ENCODE results near the gene NTM. TPM values are rescaled to one million over a fixed set of nuclear protein-coding genes. Genes with fewer than 3 reads are reported as not detected.

The NTM gene
- total RNA-seq, 4 donors from 2014 or later = 0.40 to 3.1 (median 2.1) TPM; not detected in 1

- intact Hi-C loops (cut with DNase I; ENCODE audit: low total_unique reads) = no loop called here
- Histone ChIP-seq H3K4me1 (no peaks in the 10 kb centered on the region), H3K4me3 (no peak overlapping the region), H3K27ac (no peak overlapping the region), H3K9me3 (no peaks in the 10 kb centered on the region), H3K27me3 (no peaks in the 10 kb centered on the region), H3K36me3 (no peaks in the 10 kb centered on the region)
- WGBS, 2 donors (ENCODE audit: low coverage in 1 of 2) = 76 to 80% methylated on average over 4 of the region's 4 CpGs
- TF ChIP-seq POLR2AphosphoS5 (IDR thresholded peaks at IDR 0.05) (no peak), EP300 (IDR thresholded peaks at IDR 0.05; ENCODE audit: low read depth) (no peak), CTCF (IDR thresholded peaks at IDR 0.05) (no peak), POLR2A (IDR thresholded peaks at IDR 0.05) (no peak)
- in situ Hi-C loops (cut with MboI; ENCODE audit: low pct_ligation_motif_present in 1 of 4, low pct_unique_long_range_greater_than_20kb in 1 of 4, low sequenced_read_pairs in 3 of 4) = loop anchor here in 2 of 4 donors (10.0 to 25.0 kb wide), 2 partner anchors 60 to 298 kb away; no protein-coding TSS in a partner anchor
- DNase-seq = no peak
Measured at GRCh38 chr11:132035228-132035627, 664.8 kb downstream of the NTM start.

GRCh38 chr11:132035766-132036165 is 665.4 kb downstream of the NTM start:
- in situ Hi-C loops (cut with MboI; ENCODE audit: low pct_ligation_motif_present in 1 of 4, low pct_unique_long_range_greater_than_20kb in 1 of 4, low sequenced_read_pairs in 3 of 4) = loop anchor here in 2 of 4 donors (10.0 to 25.0 kb wide), 2 partner anchors 61 to 298 kb away; no protein-coding TSS in a partner anchor
- WGBS, 2 donors (ENCODE audit: low coverage in 1 of 2) = 80 to 88% methylated on average over 1 to 4 of the region's 4 CpGs
- Histone ChIP-seq H3K4me3 (no peak overlapping the region), H3K27ac (no peak overlapping the region), H3K4me1 (no peaks in the 10 kb centered on the region), H3K36me3 (no peaks in the 10 kb centered on the region), H3K27me3 (no peaks in the 10 kb centered on the region), H3K9me3 (no peaks in the 10 kb centered on the region)
- no peak for TF ChIP-seq POLR2AphosphoS5 (IDR thresholded peaks at IDR 0.05)
- TF ChIP-seq CTCF (IDR thresholded peaks at IDR 0.05) = no peak
- no peak for TF ChIP-seq EP300 (IDR thresholded peaks at IDR 0.05; ENCODE audit: low read depth)
- no peak for TF ChIP-seq POLR2A (IDR thresholded peaks at IDR 0.05)
- no peak for DNase-seq
- intact Hi-C loops (cut with DNase I; ENCODE audit: low total_unique reads) = no loop called here

GRCh38 chr11:132036220-132036619 is 665.8 kb downstream of the NTM start:
- intact Hi-C loops (cut with DNase I; ENCODE audit: low total_unique reads) (no loop called here), in situ Hi-C loops (cut with MboI; ENCODE audit: low pct_ligation_motif_present in 1 of 4, low pct_unique_long_range_greater_than_20kb in 1 of 4, low sequenced_read_pairs in 3 of 4) (loop anchor here in 2 of 4 donors (10.0 to 25.0 kb wide), 2 partner anchors 61 to 299 kb away; no protein-coding TSS in a partner anchor)
- H3K36me3 ChIP-seq = no peaks in the 10 kb centered on the region
- no peak overlapping the region for H3K4me3 ChIP-seq
- H3K9me3 ChIP-seq = no peaks in the 10 kb centered on the region
- TF ChIP-seq POLR2AphosphoS5 (IDR thresholded peaks at IDR 0.05) (no peak), POLR2A (IDR thresholded peaks at IDR 0.05) (no peak), CTCF (IDR thresholded peaks at IDR 0.05) (no peak), EP300 (IDR thresholded peaks at IDR 0.05; ENCODE audit: low read depth) (no peak)
- no peaks in the 10 kb centered on the region for H3K27me3 ChIP-seq
- no peak for DNase-seq
- 69 to 92% methylated on average over 2 of the region's 2 CpGs for WGBS, 2 donors (ENCODE audit: low coverage in 1 of 2)
- H3K4me1 ChIP-seq = no peaks in the 10 kb centered on the region
- H3K27ac ChIP-seq = no peak overlapping the region

- no peak overlapping the region for H3K27ac ChIP-seq
- intact Hi-C loops (cut with DNase I; ENCODE audit: low total_unique reads) (no loop called here), in situ Hi-C loops (cut with MboI; ENCODE audit: low pct_ligation_motif_present in 1 of 4, low pct_unique_long_range_greater_than_20kb in 1 of 4, low sequenced_read_pairs in 3 of 4) (loop anchor here in 2 of 4 donors (10.0 to 25.0 kb wide), 2 partner anchors 62 to 300 kb away; no protein-coding TSS in a partner anchor)
- 67 to 80% methylated on average over 1 to 4 of the region's 4 CpGs for WGBS, 2 donors (ENCODE audit: low coverage in 1 of 2)
- no peaks in the 10 kb centered on the region for H3K27me3 ChIP-seq
- DNase-seq = no peak
- no peaks in the 10 kb centered on the region for H3K9me3 ChIP-seq
- no peaks in the 10 kb centered on the region for H3K36me3 ChIP-seq
- H3K4me1 ChIP-seq = no peaks in the 10 kb centered on the region
- TF ChIP-seq POLR2A (IDR thresholded peaks at IDR 0.05) (no peak), EP300 (IDR thresholded peaks at IDR 0.05; ENCODE audit: low read depth) (no peak), CTCF (IDR thresholded peaks at IDR 0.05) (no peak), POLR2AphosphoS5 (IDR thresholded peaks at IDR 0.05) (no peak)
- H3K4me3 ChIP-seq = no peak overlapping the region
Measured at GRCh38 chr11:132036746-132037466, 666.5 kb downstream of the NTM start.

All from transverse colon (tissue), 4 donors.